Gastroesophageal sphincter (tissue), 4 donors: ENCODE results near the gene ATP5PF. TPM values are rescaled to one million over a fixed set of nuclear protein-coding genes. Genes with fewer than 3 reads are reported as not detected.

Source experiments
- ATAC-seq: fragments of 150-250 bp; one replicate; pipeline ENCODE4 v1.9.1; 2016; ENCODE audit warnings: mild to moderate bottlenecking, moderate library complexity
- H3K27ac ChIP-seq, 4 donors: fragments of 200-600 bp; sonication (generic) in 3 of 4; 1 replicate in 3 of 4; 2 replicates in 1 of 4; pipeline ENCODE4 v1.5.1; 2016 to 2019
- H3K27me3 ChIP-seq: fragments of 200-600 bp; sonication (generic); one replicate; pipeline ENCODE4 v1.5.1; 2019
- H3K36me3 ChIP-seq, 2 donors: fragments of 200-600 bp; sonication (generic); one replicate each; pipeline ENCODE4 v1.5.1; 2019; ENCODE audit warnings: control low read depth in 1 of 2
- H3K4me1 ChIP-seq, 3 donors: fragments of 200-600 bp; sonication (generic); 1 replicate in 2 of 3; 2 replicates in 1 of 3; pipeline ENCODE4 v1.5.1; 2016 to 2019; ENCODE audit warnings: control low read depth in 2 of 3
- H3K4me3 ChIP-seq, 2 donors: fragments of 200-600 bp; sonication (generic); one replicate each; pipeline ENCODE4 v1.5.1; 2019; ENCODE audit warnings: mild to moderate bottlenecking in 1 of 2, moderate library complexity in 1 of 2
- H3K9me3 ChIP-seq, 3 donors: fragments of 200-600 bp; sonication (generic); one replicate each; pipeline ENCODE4 v1.5.1; 2017 to 2019; ENCODE audit warnings: control low read depth in 2 of 3
- EP300 ChIP-seq: sonication (generic); formaldehyde crosslinking; IDR thresholded peaks from one replicate; pipeline ENCODE4 v1.6.1; 2017; ENCODE audit warnings: antibody characterized with exemption, mild to moderate bottlenecking
- POLR2A ChIP-seq, 2 donors: fragments of 450-650 bp; IDR thresholded peaks; one replicate each; pipeline ENCODE4 v1.6.1; 2017; ENCODE audit warnings: antibody characterized with exemption in 2 of 2, mild to moderate bottlenecking in 2 of 2, moderate library complexity in 1 of 2
- POLR2AphosphoS5 ChIP-seq: sonication (generic); formaldehyde crosslinking; IDR thresholded peaks from one replicate; pipeline ENCODE4 v1.6.1; 2017; ENCODE audit warnings: antibody characterized with exemption
- WGBS, 2 donors: methylation state at CpG; one replicate each; pipeline ENCODE4 v1.1.5; 2018; ENCODE audit warnings: low coverage in 1 of 2; 5-methylcytosine and 5-hydroxymethylcytosine counted together
- total RNA-seq, 4 donors: library from RNA; depleted of rRNA; stranded (reverse); fragments of >200 nt; gene quantifications; one replicate each; pipeline ENCODE4 v1.1.0, GENCODE V29; 2016
- TF ChIP-seq, protein P1 (sequence below), 4 experiments: fragments of 200-600 bp in 2 of 4; fragments of 450-650 bp in 2 of 4; sonication (generic) in 1 of 4; IDR thresholded peaks; one replicate each; pipeline ENCODE4 v1.5.1; 2017 to 2019; ENCODE audit warnings: antibody characterized with exemption in 4 of 4, mild to moderate bottlenecking in 2 of 4, moderate library complexity in 2 of 4

The ATP5PF gene
- total RNA-seq, 4 donors from 2014 or later = 108 to 158 (median 130) TPM

DNA sequence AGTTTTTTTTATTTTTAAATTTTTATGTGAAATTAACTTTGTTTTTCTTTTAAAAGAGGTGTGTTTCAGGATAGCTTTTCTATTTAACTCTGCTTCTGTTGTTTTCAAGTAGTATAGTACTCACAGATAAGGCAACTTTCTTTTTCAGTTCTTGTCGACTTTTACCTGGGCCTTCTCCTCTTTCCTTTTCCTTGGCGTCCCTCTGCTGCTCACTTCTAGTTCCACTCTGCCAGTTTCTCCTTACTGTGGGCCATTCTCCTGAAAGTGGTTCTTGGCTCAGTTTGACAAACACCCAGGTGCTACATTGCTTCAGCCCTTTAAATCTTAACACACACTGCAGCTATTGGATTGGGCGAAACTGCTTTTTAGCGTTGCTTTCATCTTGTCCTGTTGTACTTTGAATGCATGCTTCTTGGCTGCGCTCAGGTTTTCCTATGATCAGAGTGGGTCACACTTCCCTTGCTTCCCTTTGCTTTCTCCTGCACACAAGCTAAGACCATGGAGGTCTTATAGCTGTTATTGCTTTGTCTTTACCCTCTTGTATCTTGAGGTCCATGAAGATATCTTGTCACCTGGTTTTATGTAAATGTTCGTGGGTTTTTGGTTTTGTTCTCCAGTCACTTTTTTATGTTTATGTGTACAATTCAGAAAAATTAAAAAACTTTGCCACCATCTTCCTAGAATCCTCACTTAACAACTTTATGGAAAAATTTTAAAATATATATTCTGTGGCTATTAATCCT, 21.7 kb upstream of the ATP5PF start:
- TF ChIP-seq POLR2A (IDR thresholded peaks at IDR 0.05) (no peak), EP300 (no peak), POLR2AphosphoS5 (no peak)
- TF ChIP-seq, protein P1, sequence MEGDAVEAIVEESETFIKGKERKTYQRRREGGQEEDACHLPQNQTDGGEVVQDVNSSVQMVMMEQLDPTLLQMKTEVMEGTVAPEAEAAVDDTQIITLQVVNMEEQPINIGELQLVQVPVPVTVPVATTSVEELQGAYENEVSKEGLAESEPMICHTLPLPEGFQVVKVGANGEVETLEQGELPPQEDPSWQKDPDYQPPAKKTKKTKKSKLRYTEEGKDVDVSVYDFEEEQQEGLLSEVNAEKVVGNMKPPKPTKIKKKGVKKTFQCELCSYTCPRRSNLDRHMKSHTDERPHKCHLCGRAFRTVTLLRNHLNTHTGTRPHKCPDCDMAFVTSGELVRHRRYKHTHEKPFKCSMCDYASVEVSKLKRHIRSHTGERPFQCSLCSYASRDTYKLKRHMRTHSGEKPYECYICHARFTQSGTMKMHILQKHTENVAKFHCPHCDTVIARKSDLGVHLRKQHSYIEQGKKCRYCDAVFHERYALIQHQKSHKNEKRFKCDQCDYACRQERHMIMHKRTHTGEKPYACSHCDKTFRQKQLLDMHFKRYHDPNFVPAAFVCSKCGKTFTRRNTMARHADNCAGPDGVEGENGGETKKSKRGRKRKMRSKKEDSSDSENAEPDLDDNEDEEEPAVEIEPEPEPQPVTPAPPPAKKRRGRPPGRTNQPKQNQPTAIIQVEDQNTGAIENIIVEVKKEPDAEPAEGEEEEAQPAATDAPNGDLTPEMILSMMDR (IDR thresholded peaks at IDR 0.05) = no peak
- no peak overlapping the region for H3K4me3 ChIP-seq
- no peak for ATAC-seq
- peak overlapping the region in 1 of 4 donors; percentile 3 for H3K27ac ChIP-seq
- 75 to 87% methylated on average over 5 to 6 of the region's 6 CpGs for WGBS, 2 donors
- H3K4me1 ChIP-seq = no peaks in the 10 kb centered on the region
- peaks cover 0 to 77% of the 10 kb centered on the region in 2 donors for H3K36me3 ChIP-seq
- H3K9me3 ChIP-seq = no peaks in the 10 kb centered on the region
- H3K27me3 ChIP-seq = no peaks in the 10 kb centered on the region

DNA sequence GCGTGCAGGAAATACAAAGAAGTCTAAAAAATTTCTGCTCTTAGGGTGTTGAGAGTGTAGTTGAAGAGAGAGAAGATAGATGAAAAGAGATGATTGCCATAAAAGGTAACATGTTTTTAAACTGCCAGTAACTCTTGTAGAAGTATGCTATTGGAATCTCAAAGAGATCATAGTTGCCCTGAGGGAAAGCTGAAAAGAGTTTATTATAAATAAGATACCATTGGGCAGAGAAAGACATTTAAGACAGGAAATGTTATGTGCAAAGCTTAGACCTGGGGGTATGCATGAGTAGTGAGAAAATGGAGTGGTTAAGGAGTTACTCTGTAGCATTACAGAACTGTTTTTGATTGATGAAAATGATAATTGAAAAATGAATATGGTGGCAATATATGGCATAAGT, 17.7 kb upstream of the ATP5PF start:
- Histone ChIP-seq H3K4me3 (no peak overlapping the region), H3K4me1 (no peaks in the 10 kb centered on the region), H3K36me3 (peaks cover 0 to 62% of the 10 kb centered on the region in 2 donors), H3K27me3 (no peaks in the 10 kb centered on the region), H3K9me3 (no peaks in the 10 kb centered on the region), H3K27ac (no peak overlapping the region)
- TF ChIP-seq POLR2AphosphoS5 (no peak), EP300 (no peak), POLR2A (IDR thresholded peaks at IDR 0.05) (no peak)
- TF ChIP-seq, protein P1 (IDR thresholded peaks at IDR 0.05) = no peak
- WGBS, 2 donors = 88 to 100% methylated on average over 1 of the region's 1 CpG
- no peak for ATAC-seq

DNA sequence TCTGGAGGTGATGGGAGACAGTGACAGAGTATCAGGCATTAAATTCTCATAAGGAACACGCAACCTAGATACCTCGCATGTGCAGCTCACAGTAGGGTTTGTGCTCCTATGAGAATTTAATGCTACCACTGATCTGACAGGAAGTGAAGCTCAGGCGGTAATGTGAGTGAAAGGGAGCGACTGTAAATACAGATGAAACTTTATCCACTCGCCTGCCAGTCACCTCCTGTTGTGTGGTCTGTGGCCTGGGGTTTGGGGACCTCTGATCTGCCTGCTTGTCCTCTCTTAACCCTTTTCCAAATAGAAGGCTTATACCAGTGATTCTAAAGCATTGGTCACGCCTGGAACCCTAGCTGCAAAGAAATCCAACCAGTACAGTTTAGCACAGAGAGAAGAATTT, 15.4 kb upstream of the ATP5PF start:
- H3K4me1 ChIP-seq = no peaks in the 10 kb centered on the region
- no peaks in the 10 kb centered on the region for H3K9me3 ChIP-seq
- no peak overlapping the region for H3K27ac ChIP-seq
- no peaks in the 10 kb centered on the region for H3K27me3 ChIP-seq
- no peak overlapping the region for H3K4me3 ChIP-seq
- H3K36me3 ChIP-seq = peaks cover 0 to 65% of the 10 kb centered on the region in 2 donors
- TF ChIP-seq POLR2A (IDR thresholded peaks at IDR 0.05) (no peak), EP300 (no peak)
- TF ChIP-seq, protein P1 (IDR thresholded peaks at IDR 0.05) = no peak
- no peak for ATAC-seq
- WGBS, 2 donors = 80 to 91% methylated on average over 2 to 6 of the region's 6 CpGs

DNA sequence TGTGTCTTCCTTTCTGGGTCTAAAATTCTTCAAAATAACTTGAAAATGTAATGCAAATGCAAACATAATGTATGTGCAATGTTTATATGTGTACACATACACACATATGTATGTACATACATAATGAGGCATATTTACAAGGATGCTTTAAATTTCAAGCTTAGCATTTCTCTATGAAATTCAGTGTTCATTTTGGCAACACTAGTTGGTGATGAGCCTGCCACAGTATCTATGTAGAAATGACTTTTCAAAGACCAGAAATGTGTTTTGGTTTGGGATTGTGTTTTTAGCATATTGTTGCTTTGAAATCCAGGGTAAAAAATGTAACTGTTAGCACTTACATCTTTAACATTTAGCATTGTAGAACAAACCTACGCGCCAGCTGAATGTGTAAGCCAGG, 10.2 kb upstream of the ATP5PF start:
- peaks cover 0 to 38% of the 10 kb centered on the region in 2 donors for H3K36me3 ChIP-seq
- H3K27me3 ChIP-seq = no peaks in the 10 kb centered on the region
- ATAC-seq = no peak
- H3K4me1 ChIP-seq = no peaks in the 10 kb centered on the region
- WGBS, 2 donors = 95 to 100% methylated on average over 2 of the region's 2 CpGs
- TF ChIP-seq EP300 = no peak
- no peak for TF ChIP-seq POLR2AphosphoS5
- TF ChIP-seq, protein P1 (IDR thresholded peaks at IDR 0.05) = no peak
- no peak for TF ChIP-seq POLR2A (IDR thresholded peaks at IDR 0.05)
- H3K4me3 ChIP-seq = no peak overlapping the region
- no peaks in the 10 kb centered on the region for H3K9me3 ChIP-seq
- no peak overlapping the region for H3K27ac ChIP-seq

DNA sequence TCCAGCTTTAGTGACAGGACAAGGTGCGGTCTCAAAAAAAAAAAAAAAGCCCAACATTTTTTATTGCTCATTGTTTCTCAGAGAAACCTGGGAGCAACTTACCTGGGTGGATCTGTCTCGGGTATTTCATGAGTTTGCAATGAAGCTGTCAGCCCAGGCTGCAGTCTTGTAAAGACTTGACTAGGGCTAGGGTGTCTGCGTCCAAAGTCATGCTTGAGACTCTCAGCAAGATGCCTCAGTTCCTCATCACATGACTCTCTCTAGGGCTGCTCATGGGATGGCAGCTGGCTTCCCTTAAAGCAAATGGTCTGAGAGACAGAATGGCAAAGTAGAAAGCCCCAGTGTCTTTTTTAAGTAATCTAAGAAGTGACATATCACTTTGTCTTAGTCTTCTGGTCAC, 8.2 kb upstream of the ATP5PF start:
- no peaks in the 10 kb centered on the region for H3K9me3 ChIP-seq
- peaks cover 0 to 25% of the 10 kb centered on the region in 2 donors for H3K36me3 ChIP-seq
- WGBS, 2 donors = 91 to 93% methylated on average over 3 of the region's 3 CpGs
- no peak overlapping the region for H3K27ac ChIP-seq
- no peak for ATAC-seq
- TF ChIP-seq, protein P1 (IDR thresholded peaks at IDR 0.05) = no peak
- no peak for TF ChIP-seq POLR2AphosphoS5
- TF ChIP-seq EP300 = no peak
- H3K27me3 ChIP-seq = no peaks in the 10 kb centered on the region
- H3K4me1 ChIP-seq = peaks cover 0 to 2% (median 0%) of the 10 kb centered on the region in 3 donors
- H3K4me3 ChIP-seq = no peak overlapping the region
